HG03460 (cell line): ENCODE data around the gene TASP1.
A peak's percentile ranks its signal among the peaks of the same experiment; 100 is the strongest.

Experiments
- ATAC-seq: cut with Tn5 transposase; IDR thresholded peaks from one replicate; pipeline ENCODE4 v1.9.1; 2021; ENCODE audit not compliant: unreplicated experiment

TASP1 gene

GRCh38 chr20:13580707-13581106, 58.0 kb downstream of the TASP1 start:
- no peak for ATAC-seq

GRCh38 chr20:13574071-13574470, 64.7 kb downstream of the TASP1 start:
- no peak for ATAC-seq

GRCh38 chr20:13571662-13572061, 67.1 kb downstream of the TASP1 start:
- no peak for ATAC-seq

- no peak for ATAC-seq
Observed at GRCh38 chr20:13567663-13568062, 71.1 kb downstream of the TASP1 start.

GRCh38 chr20:13563854-13564253, 74.9 kb downstream of the TASP1 start:
- no peak for ATAC-seq

GRCh38 chr20:13554706-13555105, 84.0 kb downstream of the TASP1 start:
- ATAC-seq = no peak

GRCh38 chr20:13554076-13554475, 84.7 kb downstream of the TASP1 start:
- no peak for ATAC-seq

GRCh38 chr20:13552061-13552460, 86.7 kb downstream of the TASP1 start:
- no peak for ATAC-seq

- ATAC-seq = no peak
Observed at GRCh38 chr20:13549451-13549850, 89.3 kb downstream of the TASP1 start.

GRCh38 chr20:13546497-13547131, 92.1 kb downstream of the TASP1 start:
- peak; percentile 73 for ATAC-seq

- ATAC-seq = no peak
Observed at GRCh38 chr20:13545790-13546189, 92.9 kb downstream of the TASP1 start.

- no peak for ATAC-seq
Observed at GRCh38 chr20:13543783-13544182, 94.9 kb downstream of the TASP1 start.

- ATAC-seq = no peak
Observed at GRCh38 chr20:13535627-13536026, 103.1 kb downstream of the TASP1 start.

GRCh38 chr20:13533946-13534345, 104.8 kb downstream of the TASP1 start:
- no peak for ATAC-seq

GRCh38 chr20:13530146-13530545, 108.6 kb downstream of the TASP1 start:
- ATAC-seq = no peak

GRCh38 chr20:13526551-13526950, 112.2 kb downstream of the TASP1 start:
- ATAC-seq = no peak

GRCh38 chr20:13525225-13525940, 113.3 kb downstream of the TASP1 start:
- ATAC-seq = no peak

- ATAC-seq = no peak
Observed at GRCh38 chr20:13524339-13524738, 114.4 kb downstream of the TASP1 start.

- no peak for ATAC-seq
Observed at GRCh38 chr20:13517831-13518230, 120.9 kb downstream of the TASP1 start.

- no peak for ATAC-seq
Observed at GRCh38 chr20:13515796-13516558, 122.8 kb downstream of the TASP1 start.

GRCh38 chr20:13515291-13515690, 123.4 kb downstream of the TASP1 start:
- no peak for ATAC-seq
